MV-4-11 (cell line): Measurements from ENCODE around the gene F7.

Experiments
- DNase-seq: peaks from one replicate; lab custom pipeline; 2025; lab: John Stamatoyannopoulos, UW

F7 gene

GRCh38 chr13:113138792-113139551 lies 33.4 kb downstream of the F7 start:
- peak; percentile 32 for DNase-seq

GRCh38 chr13:113139577-113139976 lies 34.0 kb downstream of the F7 start:
- DNase-seq = no peak

GRCh38 chr13:113140677-113141600 lies 35.3 kb downstream of the F7 start:
- DNase-seq = no peak

- DNase-seq = no peak
Measured at GRCh38 chr13:113141601-113141970, 36.0 kb downstream of the F7 start.

GRCh38 chr13:113142876-113143275 lies 37.3 kb downstream of the F7 start:
- no peak for DNase-seq

- no peak for DNase-seq
Measured at GRCh38 chr13:113143466-113144254, 38.1 kb downstream of the F7 start.

- DNase-seq = no peak
Measured at GRCh38 chr13:113144255-113144629, 38.7 kb downstream of the F7 start.

GRCh38 chr13:113145496-113145895 lies 39.9 kb downstream of the F7 start:
- DNase-seq = no peak

- no peak for DNase-seq
Measured at GRCh38 chr13:113145911-113146598, 40.5 kb downstream of the F7 start.

GRCh38 chr13:113146750-113147149 lies 41.2 kb downstream of the F7 start:
- DNase-seq = no peak

- DNase-seq = no peak
Measured at GRCh38 chr13:113147206-113147605, 41.6 kb downstream of the F7 start.

- DNase-seq = no peak
Measured at GRCh38 chr13:113148407-113148806, 42.8 kb downstream of the F7 start.

GRCh38 chr13:113148940-113149503 lies 43.4 kb downstream of the F7 start:
- no peak for DNase-seq

GRCh38 chr13:113149711-113150549 lies 44.3 kb downstream of the F7 start:
- no peak for DNase-seq

GRCh38 chr13:113150550-113151365 lies 45.2 kb downstream of the F7 start:
- no peak for DNase-seq

GRCh38 chr13:113151745-113152690 lies 46.4 kb downstream of the F7 start:
- no peak for DNase-seq

GRCh38 chr13:113152691-113152983 lies 47.0 kb downstream of the F7 start:
- no peak for DNase-seq

GRCh38 chr13:113152984-113153809 lies 47.6 kb downstream of the F7 start:
- no peak for DNase-seq
